C1 segment of cervical spinal cord (tissue), 14 donors: ENCODE measurements around the gene LRRC3.

Experiments
- DNase-seq, 14 donors: peaks; one replicate each; lab custom pipeline; 2025; lab: John Stamatoyannopoulos, UW

The LRRC3 gene

DNA sequence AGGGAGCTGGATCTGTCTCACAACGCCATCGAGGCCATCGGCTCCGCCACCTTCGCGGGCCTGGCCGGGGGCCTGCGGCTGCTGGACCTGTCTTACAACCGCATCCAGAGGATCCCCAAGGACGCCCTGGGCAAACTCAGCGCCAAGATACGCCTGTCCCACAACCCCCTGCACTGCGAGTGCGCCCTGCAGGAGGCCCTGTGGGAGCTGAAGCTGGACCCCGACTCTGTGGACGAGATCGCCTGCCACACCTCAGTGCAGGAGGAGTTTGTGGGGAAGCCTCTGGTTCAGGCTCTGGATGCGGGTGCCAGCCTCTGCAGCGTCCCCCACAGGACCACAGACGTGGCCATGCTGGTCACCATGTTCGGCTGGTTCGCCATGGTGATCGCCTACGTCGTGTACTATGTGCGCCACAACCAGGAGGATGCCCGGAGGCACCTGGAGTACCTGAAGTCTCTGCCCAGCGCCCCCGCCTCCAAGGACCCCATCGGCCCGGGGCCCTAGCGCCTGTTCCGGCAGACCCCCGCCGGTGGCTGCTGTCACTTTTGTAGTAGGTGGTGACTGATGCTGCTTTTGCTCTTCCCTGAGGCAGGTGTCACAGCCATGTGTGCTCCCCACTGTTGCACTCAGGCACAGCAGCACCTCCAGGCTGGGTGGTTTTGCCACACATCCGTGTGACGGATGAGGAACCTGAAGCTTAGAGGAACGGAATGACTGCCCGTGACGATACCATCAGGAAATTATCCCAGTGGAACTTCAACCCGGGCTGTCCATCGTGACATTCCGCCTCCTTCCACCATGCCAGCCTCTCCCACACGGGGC is 1.8 kb downstream of the LRRC3 start:
- no peak for DNase-seq

DNA sequence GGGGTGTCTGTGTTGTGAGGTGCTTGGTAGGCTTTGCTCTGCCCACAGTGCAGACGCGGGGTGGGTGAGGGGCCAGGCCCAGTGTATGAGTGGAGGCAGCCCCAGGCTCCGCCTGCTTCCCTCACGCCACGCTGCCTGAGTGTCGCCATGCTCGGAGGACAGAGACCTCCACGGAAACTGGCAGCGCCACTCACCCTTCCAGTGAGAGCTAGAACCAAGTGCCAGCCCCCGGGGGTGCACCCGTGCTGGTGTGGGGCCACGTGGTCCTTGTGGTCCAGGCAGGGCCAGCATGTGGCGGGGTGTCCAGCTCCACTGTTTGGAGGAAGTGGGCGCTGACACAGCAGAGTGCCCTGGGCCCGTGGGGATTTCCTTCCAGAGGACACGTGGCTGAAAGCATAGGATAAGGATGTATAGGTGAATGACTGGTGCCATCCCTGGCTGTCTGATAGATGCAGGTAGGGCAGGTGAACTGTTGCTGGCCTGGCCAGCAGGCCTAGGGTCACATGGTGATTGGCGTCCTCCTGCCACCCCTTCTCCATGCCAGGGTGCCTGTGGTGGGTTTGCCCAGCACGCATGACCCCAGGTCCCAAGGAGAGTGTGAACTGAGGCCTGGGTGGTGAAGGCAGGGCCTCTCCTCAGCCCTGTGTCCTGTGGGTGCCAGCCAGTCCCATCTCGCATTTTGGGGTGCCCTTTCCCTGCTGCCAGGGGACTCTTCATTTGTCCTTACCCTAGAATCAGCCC is 3.8 kb downstream of the LRRC3 start:
- DNase-seq: no peak

GRCh38 chr21:44459712-44460440 is 4.6 kb downstream of the LRRC3 start:
- DNase-seq: no peak

DNA sequence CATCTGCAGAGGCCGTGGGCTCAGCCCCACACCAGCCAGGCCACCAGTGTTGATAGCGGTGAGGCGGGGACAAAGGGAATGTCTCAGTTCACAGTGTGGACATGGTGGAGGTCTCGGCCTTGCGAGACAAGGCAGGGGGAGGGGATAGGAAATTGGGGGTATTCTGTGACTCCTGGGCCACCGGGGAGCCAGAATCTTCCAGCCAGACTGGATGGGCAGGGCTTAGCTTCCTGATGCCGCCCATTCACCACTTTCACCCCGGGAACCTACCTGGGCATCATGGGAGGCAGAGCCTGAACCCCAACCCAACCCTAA is 5.1 kb downstream of the LRRC3 start:
- DNase-seq: no peak

DNA sequence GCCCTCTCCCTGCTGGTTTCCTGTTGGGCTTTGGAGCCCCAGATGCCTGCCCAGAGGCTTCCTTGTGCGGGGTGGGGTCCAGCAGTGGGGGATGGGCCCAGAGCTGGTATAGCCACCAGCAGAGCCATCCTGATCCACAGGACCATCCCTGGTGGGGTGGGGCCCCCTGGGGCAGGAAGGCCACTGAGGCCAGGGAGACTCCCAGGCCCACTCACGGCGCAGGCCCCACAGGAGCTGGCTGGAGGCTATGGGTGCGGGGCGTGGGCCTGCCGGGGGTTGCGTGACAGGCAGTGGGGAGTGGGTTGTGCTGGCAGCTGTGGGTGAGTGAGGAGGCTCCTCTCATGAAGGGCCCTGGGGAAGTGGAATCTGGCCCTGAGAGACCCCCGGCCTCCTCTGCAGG is 5.7 kb downstream of the LRRC3 start:
- DNase-seq: no peak

DNA sequence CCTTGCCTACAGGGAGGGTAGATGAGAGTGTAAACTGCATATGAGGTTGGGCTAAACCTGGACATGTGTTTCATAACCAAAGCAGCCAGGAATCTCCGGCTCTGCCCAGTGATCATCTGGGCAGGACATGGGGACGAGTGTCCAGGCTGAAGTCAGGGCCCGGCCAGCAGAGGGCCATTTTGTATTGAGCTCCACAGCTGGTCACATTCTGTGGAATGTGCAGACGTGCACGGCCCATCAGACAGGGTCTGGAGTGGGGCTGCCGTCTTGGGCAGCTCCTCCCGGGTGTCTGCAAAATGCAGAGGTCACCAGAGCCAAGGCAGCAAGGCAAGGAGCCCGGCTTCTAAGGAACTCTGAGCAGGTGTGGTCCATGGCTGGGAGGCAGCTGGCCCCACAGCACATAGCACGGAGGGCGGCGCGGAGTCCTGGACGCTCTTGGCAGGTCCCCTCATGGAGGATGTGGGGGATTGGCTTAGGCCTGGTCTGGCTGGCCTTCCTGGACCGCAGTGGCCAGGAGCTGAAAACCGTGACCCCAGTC is 6.2 kb downstream of the LRRC3 start:
- no peak for DNase-seq

- DNase-seq: no peak
These were observed 7.0 kb downstream of the LRRC3 start for GRCh38 chr21:44462086-44462833.

DNA sequence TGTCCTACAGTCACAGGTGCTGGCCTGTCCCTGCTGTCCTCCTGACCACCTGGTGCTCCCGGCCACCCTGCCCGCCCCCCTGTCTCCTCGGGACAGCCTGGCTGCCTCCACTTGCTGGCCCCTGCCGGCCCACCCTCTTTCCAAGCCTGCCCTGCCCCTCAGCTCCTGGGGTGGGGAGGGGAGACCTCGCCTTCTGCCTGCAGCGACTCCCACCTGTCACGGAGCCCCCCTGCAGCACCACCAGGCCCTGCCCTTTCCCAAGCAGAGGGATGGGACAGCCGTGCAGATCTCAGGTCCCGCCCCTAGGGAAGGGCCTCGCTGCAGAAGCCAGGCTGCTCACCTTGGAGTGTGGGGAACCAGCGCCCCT is 7.5 kb downstream of the LRRC3 start:
- DNase-seq: no peak

DNA sequence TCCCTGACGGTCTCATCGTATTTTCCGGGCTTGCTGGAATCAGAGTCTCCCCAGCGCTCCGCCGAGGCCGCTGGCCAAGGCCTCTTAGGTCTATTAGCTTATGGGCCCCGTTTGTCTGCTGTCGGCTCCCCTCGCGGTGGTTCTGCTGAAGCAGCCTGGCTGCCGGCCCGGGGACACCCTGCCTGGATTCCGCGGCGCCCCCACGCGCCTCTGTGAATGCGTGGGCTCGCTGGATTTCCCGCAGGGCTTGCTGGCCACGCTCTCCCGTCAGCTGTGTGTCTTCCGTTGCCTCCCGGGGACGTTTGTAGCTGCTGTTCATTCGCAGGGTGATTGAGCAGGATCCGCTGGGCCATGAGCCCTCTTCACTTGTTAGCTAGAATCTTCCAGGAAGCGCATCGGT is 8.4 kb downstream of the LRRC3 start:
- no peak for DNase-seq

- DNase-seq: no peak
These were observed 9.0 kb downstream of the LRRC3 start for GRCh38 chr21:44464351-44464750.

- no peak for DNase-seq
These were observed 11.1 kb downstream of the LRRC3 start for GRCh38 chr21:44466351-44466954.

DNA sequence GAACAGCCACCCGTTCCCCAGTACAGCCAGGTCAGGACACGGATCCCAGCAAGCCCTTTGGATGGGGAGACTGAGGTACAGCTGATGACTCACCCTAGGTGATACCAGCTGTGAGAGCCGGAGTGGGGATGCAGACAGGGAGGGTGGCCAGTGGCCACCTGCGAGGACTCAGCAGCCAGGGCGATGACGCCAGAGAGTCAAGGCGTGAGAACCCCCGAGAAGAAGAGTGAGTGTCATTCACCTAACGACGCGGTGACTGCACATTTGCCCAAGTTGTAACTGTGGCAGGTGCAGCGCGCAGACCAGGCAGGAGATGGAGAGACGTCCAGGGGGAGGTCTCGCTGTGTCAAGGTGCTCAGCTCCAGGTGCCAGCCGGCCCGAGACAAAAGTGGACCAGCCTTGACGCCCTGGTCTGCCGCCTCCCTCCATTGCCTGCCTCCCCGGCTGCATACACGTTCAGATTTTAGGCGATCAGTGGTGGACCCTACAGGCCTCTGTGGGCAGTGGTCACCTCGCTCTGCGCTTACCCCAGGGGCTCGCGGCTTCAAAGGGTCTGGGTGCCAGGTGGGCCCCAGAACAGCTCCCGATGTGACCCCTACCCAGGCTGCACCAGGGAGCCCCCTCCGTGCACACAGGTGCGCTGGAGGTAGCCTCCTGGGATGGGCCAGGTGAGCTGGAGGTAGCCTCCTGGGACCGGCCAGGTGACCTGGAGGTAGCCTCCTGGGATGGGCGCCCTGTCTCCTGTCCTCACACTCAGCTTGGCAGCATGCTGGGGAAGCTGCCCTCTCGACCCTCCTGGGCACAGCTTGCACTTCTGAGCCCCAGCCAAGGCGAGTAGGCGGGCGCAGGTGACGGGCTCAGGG is 11.9 kb downstream of the LRRC3 start:
- DNase-seq: no peak

DNA sequence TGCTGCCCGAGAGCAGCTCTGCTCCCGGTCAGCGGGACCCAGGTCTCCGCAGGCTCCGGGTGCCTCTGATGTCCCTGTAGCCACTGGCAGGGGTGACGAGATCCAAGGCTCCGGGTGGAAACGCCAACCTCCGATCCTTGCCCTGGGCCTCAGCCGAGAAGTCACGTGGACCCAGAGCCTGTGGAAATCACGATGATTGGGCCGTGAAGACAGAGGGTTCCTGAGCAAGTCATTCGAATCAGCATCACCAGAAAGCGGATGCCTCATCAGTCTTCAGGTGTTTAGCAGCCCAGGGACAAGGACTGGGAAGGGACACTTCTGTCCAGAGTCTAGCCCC is 12.5 kb downstream of the LRRC3 start:
- DNase-seq: no peak

DNA sequence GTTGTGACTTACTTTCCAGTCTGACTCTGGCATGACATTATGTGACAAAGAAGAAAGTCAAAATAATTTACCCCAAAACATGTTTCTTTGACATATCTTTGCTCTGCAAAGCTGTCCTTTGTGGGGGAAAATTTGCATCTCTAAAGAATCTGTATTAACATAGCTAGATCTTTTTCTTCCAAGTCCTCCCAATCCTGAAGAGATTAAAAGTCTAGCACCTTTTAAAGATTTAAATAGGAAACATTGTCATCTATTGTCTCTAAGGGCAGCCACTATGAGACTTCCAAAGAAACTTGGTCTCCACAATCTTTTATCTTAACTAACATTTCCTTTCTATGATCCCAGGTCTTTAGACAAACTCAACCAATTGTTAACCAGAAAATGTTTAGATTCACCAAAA is 16.0 kb downstream of the LRRC3 start:
- no peak for DNase-seq

- no peak for DNase-seq
These were observed 16.7 kb downstream of the LRRC3 start for GRCh38 chr21:44471996-44472395.

DNA sequence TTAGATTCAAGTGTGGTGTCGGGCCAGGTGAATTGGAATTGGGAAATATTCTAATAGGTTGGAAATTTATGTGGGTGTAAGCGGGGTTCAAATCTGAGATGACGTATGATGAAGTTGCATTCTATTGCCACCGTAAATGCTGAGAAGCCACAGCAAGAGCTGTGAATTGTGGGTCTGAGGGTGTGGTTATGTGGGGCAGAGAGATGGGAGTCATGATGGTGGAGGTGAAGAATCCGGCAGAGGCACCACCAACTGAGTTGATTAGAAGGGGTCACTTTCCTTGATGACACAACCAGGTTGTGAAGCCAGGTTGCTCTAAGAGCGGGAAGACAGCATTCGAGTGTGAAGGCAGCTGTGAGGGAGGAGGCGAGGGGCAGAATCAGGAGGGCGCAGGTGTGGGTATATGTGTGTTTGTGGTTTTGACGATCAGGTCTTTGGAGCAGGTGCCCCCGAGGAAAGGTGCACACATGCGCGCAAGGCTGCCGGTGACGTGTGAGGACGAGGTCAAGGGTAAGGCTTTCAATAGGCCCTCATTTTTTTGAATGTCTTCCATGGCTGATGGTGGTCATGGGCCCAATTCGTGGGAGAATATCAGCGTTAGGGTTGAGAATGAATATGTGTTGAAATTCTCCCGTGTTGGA is 18.7 kb downstream of the LRRC3 start:
- no peak for DNase-seq

GRCh38 chr21:44475266-44475845 is 20.0 kb downstream of the LRRC3 start:
- no peak for DNase-seq

- DNase-seq: no peak
These were observed 21.8 kb downstream of the LRRC3 start for GRCh38 chr21:44477131-44477530.

DNA sequence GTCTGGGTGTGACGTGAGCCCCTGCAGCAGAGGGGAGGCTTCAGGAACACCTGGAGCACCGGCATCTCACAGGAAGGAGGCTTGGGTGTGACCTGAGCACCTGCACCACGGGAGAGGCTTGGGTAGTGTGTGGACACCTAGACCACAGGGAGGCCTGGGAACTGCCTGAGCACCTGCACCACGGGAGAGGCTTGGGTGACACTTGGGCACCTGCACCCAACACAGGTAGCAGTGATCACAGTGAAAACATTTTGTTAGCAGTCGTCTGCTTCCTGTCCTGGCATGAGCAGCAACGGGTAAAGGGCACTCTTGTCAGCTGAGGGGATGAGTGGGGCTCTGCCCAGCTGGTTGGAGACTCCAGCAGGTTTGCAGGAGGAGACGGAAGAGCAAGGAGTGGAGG is 22.4 kb downstream of the LRRC3 start:
- no peak for DNase-seq
